Measurements from ENCODE around the gene MAST4. TPM values are rescaled to one million over a fixed set of nuclear protein-coding genes. Genes with fewer than 3 reads are reported as not detected.

Gene MAST4
- total RNA-seq, 5 donors from 2014 or later (not counting 1 experiment from before 2014, with no cell fraction given) = 26.1 to 35.5 (median 32.0) TPM

DNA sequence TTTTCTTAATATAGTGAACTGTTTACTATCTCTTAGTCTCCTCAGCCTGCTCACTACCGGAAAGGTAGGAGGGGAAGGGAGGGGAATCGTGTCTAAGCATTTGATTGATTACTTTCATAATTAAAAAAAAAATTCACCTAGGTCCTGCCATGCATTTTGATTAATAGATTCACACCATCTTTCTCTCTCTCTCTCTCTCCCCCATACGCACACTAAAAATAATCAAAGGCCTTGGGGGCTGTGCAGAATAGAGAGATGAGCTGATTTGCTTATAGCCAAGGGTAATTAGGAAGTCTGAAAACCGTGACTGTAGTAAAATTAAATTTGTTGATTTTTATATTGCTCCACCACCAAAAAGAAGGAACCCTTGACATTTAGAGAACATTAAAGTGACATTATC is 550.8 kb downstream of the MAST4 start:
- peaks cover 0 to 12% (median 0%) of the 10 kb centered on the region in 3 donors for H3K9me3 Mint-ChIP-seq
- peaks cover 9 to 39% of the 10 kb centered on the region in 2 donors for H3K36me3 ChIP-seq (ENCODE audit: control insufficient read depth in 2 of 2, extremely low read depth in 1 of 2, insufficient read depth in 1 of 2, low read length in 1 of 2)

DNA sequence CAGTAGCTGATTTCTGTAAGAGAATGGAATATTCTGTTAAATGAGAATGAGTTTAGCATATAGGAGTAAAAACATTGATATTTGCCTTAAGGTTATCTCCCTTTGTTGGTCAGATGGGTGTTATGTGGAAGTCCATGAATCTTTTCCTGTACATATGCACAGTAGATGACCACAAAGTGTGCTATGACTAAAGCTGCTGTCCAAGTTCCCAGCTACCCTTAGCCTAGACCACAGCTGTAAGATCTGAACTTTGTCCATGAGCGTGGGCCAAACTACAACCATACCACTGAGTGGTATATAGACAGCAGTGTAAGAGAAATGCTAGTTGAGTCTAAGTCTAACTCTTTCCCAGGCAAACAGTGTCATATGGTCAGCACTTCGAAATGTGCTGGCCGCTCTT is 551.6 kb downstream of the MAST4 start:
- H3K4me3 Mint-ChIP-seq = no peak overlapping the region
- DNase-seq (no peak), ATAC-seq (replicated peaks in 1 of 4) (no peak)
- peaks cover 0 to 12% (median 0%) of the 10 kb centered on the region in 3 donors for H3K9me3 Mint-ChIP-seq
- no peak overlapping the region for H3K4me3 ChIP-seq (ENCODE audit: control insufficient read depth in 1 of 2, extremely low read depth in 1 of 2, low read length in 1 of 2)
- POLR2A ChIA-PET = interaction anchor here in 1 of 2 donors (0.8 kb wide), 1 partner anchor 143 kb away, joined by 3 read pairs; no protein-coding TSS in a partner anchor
- H3K27me3 Mint-ChIP-seq = no peaks in the 10 kb centered on the region
- H3K4me1 ChIP-seq (ENCODE audit: control insufficient read depth in 1 of 2, extremely low read depth in 1 of 2, insufficient read depth in 2 of 2, low read length in 2 of 2) = no peaks in the 10 kb centered on the region
- no peaks in the 10 kb centered on the region for H3K4me1 Mint-ChIP-seq
- H3K27ac ChIP-seq (ENCODE audit: low read length) = no peak overlapping the region
- H3K36me3 ChIP-seq (ENCODE audit: control insufficient read depth in 2 of 2, extremely low read depth in 1 of 2, insufficient read depth in 1 of 2, low read length in 1 of 2) = peaks cover 13 to 40% of the 10 kb centered on the region in 2 donors
- no peak overlapping the region for H3K27ac Mint-ChIP-seq
- peaks cover 70% of the 10 kb centered on the region for H3K36me3 Mint-ChIP-seq
- no peaks in the 10 kb centered on the region for H3K9me3 ChIP-seq
- CTCF ChIA-PET = interaction anchor here in 1 of 2 donors (1.0 kb wide), 1 partner anchor 15 kb away, joined by 3 read pairs; no protein-coding TSS in a partner anchor
- no peaks in the 10 kb centered on the region for H3K27me3 ChIP-seq (replicated peaks in 1 of 2; ENCODE audit: control insufficient read depth in 2 of 2, extremely low read depth in 1 of 2, insufficient read depth in 2 of 2, low read length in 1 of 2)
- 100% methylated on average over 1 of the region's 3 CpGs for WGBS (ENCODE audit: insufficient coverage)

More for the DNA sequence above, 550.8 kb downstream of the MAST4 start:
- H3K27me3 ChIP-seq (replicated peaks in 1 of 2; ENCODE audit: control insufficient read depth in 2 of 2, extremely low read depth in 1 of 2, insufficient read depth in 2 of 2, low read length in 1 of 2) = no peaks in the 10 kb centered on the region
- no peaks in the 10 kb centered on the region for H3K9me3 ChIP-seq
- no peak overlapping the region for H3K4me3 ChIP-seq (ENCODE audit: control insufficient read depth in 1 of 2, extremely low read depth in 1 of 2, low read length in 1 of 2)
- DNase-seq (no peak), ATAC-seq (replicated peaks in 1 of 4) (no peak)
- H3K27ac Mint-ChIP-seq = no peak overlapping the region
- no peak overlapping the region for H3K4me3 Mint-ChIP-seq
- ChIA-PET POLR2A (interaction anchor here in 1 of 2 donors (0.5 to 0.8 kb wide), 2 partner anchors 142 to 951 kb away, joined by 3 to 5 read pairs; no protein-coding TSS in a partner anchor), CTCF (interaction anchor here in 1 of 2 donors (1.0 kb wide), 1 partner anchor 14 kb away, joined by 3 read pairs; no protein-coding TSS in a partner anchor)
- no CpG with 5 or more reads among the region's 4 CpGs for WGBS (ENCODE audit: insufficient coverage)
- no peaks in the 10 kb centered on the region for H3K4me1 ChIP-seq (ENCODE audit: control insufficient read depth in 1 of 2, extremely low read depth in 1 of 2, insufficient read depth in 2 of 2, low read length in 2 of 2)
- no peaks in the 10 kb centered on the region for H3K4me1 Mint-ChIP-seq
- peaks cover 74% of the 10 kb centered on the region for H3K36me3 Mint-ChIP-seq
- H3K27ac ChIP-seq (ENCODE audit: low read length) = no peak overlapping the region
- no peaks in the 10 kb centered on the region for H3K27me3 Mint-ChIP-seq

DNA sequence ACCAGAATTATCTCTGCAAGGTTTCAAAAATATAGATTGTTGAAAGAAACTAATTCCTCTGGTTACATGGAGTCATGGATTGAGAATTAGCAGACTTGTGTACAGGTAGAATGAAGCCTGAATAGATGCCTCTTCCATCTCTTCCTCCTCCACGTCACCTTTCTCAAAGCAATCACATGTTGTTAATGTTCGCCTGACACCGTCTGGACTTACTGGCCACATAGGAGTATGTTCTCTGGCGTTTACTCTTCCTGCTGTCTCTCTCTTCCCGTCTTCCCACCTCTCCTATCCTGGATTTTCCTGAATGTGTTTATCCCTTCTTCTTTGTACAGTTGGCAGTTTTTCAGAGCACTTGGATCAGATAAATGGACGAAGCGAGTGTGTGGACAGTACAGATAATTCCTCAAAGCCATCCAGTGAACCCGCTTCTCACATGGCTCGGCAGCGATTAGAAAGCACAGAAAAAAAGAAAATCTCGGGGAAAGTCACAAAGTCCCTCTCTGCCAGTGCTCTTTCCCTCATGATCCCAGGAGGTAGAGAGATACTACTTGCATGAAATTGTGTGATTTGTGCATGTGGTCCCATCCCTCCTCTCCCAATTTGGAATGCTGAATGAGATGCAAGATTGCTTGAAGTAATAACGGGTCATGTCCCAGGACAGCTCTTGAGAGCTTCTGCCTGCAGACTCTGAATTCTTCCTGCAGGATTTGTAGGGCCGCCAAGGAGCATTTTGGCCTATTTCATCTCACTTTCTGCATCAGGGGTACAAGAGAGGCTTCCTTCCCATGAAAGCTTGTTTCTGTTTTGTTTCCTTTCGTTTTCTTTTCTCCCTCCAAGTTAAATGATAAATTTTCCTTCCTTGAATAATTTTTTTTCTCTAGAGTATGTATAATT is 553.1 kb downstream of the MAST4 start:
- Histone ChIP-seq H3K27me3 (replicated peaks in 1 of 2; ENCODE audit: control insufficient read depth in 2 of 2, extremely low read depth in 1 of 2, insufficient read depth in 2 of 2, low read length in 1 of 2) (no peaks in the 10 kb centered on the region), H3K4me1 (ENCODE audit: control insufficient read depth in 1 of 2, extremely low read depth in 1 of 2, insufficient read depth in 2 of 2, low read length in 2 of 2) (no peaks in the 10 kb centered on the region), H3K4me3 (ENCODE audit: control insufficient read depth in 1 of 2, extremely low read depth in 1 of 2, low read length in 1 of 2) (no peak overlapping the region), H3K27ac (ENCODE audit: low read length) (no peak overlapping the region), H3K36me3 (ENCODE audit: control insufficient read depth in 2 of 2, extremely low read depth in 1 of 2, insufficient read depth in 1 of 2, low read length in 1 of 2) (peaks cover 10 to 28% of the 10 kb centered on the region in 2 donors), H3K9me3 (no peaks in the 10 kb centered on the region)
- H3K4me1 Mint-ChIP-seq = no peaks in the 10 kb centered on the region
- peaks cover 62% of the 10 kb centered on the region for H3K36me3 Mint-ChIP-seq
- WGBS (ENCODE audit: insufficient coverage) = 98% methylated on average over 7 of the region's 14 CpGs
- DNase-seq = no peak
- H3K9me3 Mint-ChIP-seq = peaks cover 0 to 12% (median 0%) of the 10 kb centered on the region in 3 donors
- CTCF ChIA-PET = interaction anchor here in 1 of 2 donors (0.8 to 1.2 kb wide), 2 partner anchors 10 to 843 kb away, joined by 3 to 4 read pairs; no protein-coding TSS in a partner anchor
- H3K27me3 Mint-ChIP-seq = no peaks in the 10 kb centered on the region
- ATAC-seq (replicated peaks in 1 of 4) = no peak
- POLR2A ChIA-PET = interaction anchor here in 1 of 2 donors (0.8 kb wide), 1 partner anchor 65 kb away, joined by 4 read pairs; no protein-coding TSS in a partner anchor
- H3K27ac Mint-ChIP-seq = no peak overlapping the region
- H3K4me3 Mint-ChIP-seq = no peak overlapping the region

DNA sequence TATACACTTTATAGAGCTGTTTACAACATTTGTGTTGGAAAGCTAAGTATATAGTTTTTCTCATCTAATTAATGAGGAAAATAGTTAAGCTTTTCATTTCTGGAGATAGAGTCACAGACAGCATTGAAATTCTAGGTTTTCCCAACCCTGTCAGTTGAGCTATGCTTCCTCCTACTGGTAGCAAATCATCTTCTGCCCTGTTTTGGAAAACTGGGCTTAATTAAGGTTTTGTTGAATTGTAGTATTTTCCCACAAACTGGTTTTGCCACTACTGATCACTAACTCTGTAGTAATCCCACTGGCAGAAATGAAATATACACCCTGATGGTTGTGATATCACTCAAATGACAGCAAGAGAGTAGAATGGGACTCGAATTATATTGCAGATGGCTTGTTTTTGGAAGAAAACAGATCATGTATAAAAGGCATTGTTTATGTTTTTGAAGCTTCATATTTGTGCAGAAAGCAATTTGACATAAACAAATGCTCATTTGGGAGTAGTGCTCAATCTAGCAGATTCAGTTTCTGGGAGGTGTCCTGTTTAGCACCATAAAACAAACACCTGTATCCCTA is 553.8 kb downstream of the MAST4 start:
- ChIA-PET POLR2A (interaction anchor here in 1 of 2 donors (0.8 kb wide), 1 partner anchor 64 kb away, joined by 4 read pairs; no protein-coding TSS in a partner anchor), CTCF (interaction anchor here (0.6 to 1.2 kb wide), 4 partner anchors 9 to 843 kb away, joined by 3 to 4 read pairs (median 4); no protein-coding TSS in a partner anchor)
- Mint-ChIP-seq H3K27ac (no peak overlapping the region), H3K27me3 (no peaks in the 10 kb centered on the region), H3K9me3 (peaks cover 0 to 12% (median 0%) of the 10 kb centered on the region in 3 donors), H3K4me1 (no peaks in the 10 kb centered on the region), H3K36me3 (peaks cover 62% of the 10 kb centered on the region), H3K4me3 (no peak overlapping the region)
- H3K36me3 ChIP-seq (ENCODE audit: control insufficient read depth in 2 of 2, extremely low read depth in 1 of 2, insufficient read depth in 1 of 2, low read length in 1 of 2) = peaks cover 10 to 22% of the 10 kb centered on the region in 2 donors
- DNase-seq (no peak), ATAC-seq (replicated peaks in 1 of 4) (no peak)
- H3K9me3 ChIP-seq = no peaks in the 10 kb centered on the region
- no peak overlapping the region for H3K4me3 ChIP-seq (ENCODE audit: control insufficient read depth in 1 of 2, extremely low read depth in 1 of 2, low read length in 1 of 2)
- WGBS (ENCODE audit: insufficient coverage) = 78% methylated on average over 1 of the region's 1 CpG
- no peak overlapping the region for H3K27ac ChIP-seq (ENCODE audit: low read length)
- H3K27me3 ChIP-seq (replicated peaks in 1 of 2; ENCODE audit: control insufficient read depth in 2 of 2, extremely low read depth in 1 of 2, insufficient read depth in 2 of 2, low read length in 1 of 2) = no peaks in the 10 kb centered on the region
- no peaks in the 10 kb centered on the region for H3K4me1 ChIP-seq (ENCODE audit: control insufficient read depth in 1 of 2, extremely low read depth in 1 of 2, insufficient read depth in 2 of 2, low read length in 2 of 2)

DNA sequence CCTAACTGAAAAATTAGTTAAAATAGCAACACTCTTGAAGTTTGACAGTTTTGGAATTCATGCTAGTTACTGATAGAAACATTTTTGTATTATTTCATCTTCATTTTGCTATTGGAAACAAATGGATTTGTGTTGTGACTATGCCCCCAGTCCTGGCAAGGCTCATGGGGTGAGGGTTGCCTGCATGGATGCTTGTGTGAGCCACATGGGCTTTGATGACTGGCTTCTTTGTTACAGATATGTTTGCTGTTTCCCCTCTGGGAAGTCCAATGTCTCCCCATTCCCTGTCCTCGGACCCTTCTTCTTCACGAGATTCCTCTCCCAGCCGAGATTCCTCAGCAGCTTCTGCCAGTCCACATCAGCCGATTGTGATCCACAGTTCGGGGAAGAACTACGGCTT is 556.2 kb downstream of the MAST4 start:
- H3K36me3 Mint-ChIP-seq = peaks cover 46% of the 10 kb centered on the region
- WGBS (ENCODE audit: insufficient coverage) = 95% methylated on average over 4 of the region's 6 CpGs
- H3K27me3 Mint-ChIP-seq = no peaks in the 10 kb centered on the region

DNA sequence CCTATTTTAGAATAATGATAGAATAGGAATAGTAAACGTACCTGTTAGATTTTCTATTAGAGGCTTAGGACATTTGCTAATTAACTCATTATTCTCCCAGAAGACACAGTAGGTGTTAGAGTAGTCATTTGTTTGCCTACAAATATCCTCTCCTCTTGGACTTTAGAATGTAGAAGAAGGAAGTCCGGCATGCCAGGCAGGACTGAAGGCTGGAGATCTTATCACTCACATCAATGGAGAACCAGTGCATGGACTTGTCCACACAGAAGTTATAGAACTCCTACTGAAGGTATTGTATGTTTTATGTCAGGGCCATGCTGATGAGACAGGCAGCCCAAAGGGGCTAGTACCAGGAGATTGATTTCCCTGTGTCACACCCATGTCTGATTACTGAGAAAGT is 557.1 kb downstream of the MAST4 start:
- WGBS (ENCODE audit: insufficient coverage) = no CpG with 5 or more reads among the region's 2 CpGs
- DNase-seq (no peak), ATAC-seq (replicated peaks in 1 of 4) (no peak)
- no peaks in the 10 kb centered on the region for H3K9me3 ChIP-seq
- Mint-ChIP-seq H3K27me3 (no peaks in the 10 kb centered on the region), H3K4me1 (peaks cover 19 to 22% (median 19%) of the 10 kb centered on the region in 3 donors), H3K27ac (peak overlapping the region; percentile 5 to 9), H3K4me3 (no peak overlapping the region), H3K9me3 (peaks cover 0 to 12% (median 0%) of the 10 kb centered on the region in 3 donors), H3K36me3 (peaks cover 41% of the 10 kb centered on the region)
- H3K27ac ChIP-seq (ENCODE audit: low read length) = no peak overlapping the region
- no peaks in the 10 kb centered on the region for H3K27me3 ChIP-seq (replicated peaks in 1 of 2; ENCODE audit: control insufficient read depth in 2 of 2, extremely low read depth in 1 of 2, insufficient read depth in 2 of 2, low read length in 1 of 2)
- H3K36me3 ChIP-seq (ENCODE audit: control insufficient read depth in 2 of 2, extremely low read depth in 1 of 2, insufficient read depth in 1 of 2, low read length in 1 of 2) = peaks cover 4 to 8% of the 10 kb centered on the region in 2 donors
- no peak overlapping the region for H3K4me3 ChIP-seq (ENCODE audit: control insufficient read depth in 1 of 2, extremely low read depth in 1 of 2, low read length in 1 of 2)
- ChIA-PET POLR2A (no interaction called here), CTCF (no interaction called here)
- peaks cover 2 to 9% of the 10 kb centered on the region in 2 experiments for H3K4me1 ChIP-seq (ENCODE audit: control insufficient read depth in 1 of 2, extremely low read depth in 1 of 2, insufficient read depth in 2 of 2, low read length in 2 of 2)

More for the DNA sequence above, 556.2 kb downstream of the MAST4 start:
- H3K9me3 Mint-ChIP-seq = peaks cover 0 to 12% (median 0%) of the 10 kb centered on the region in 3 donors
- H3K27me3 ChIP-seq (replicated peaks in 1 of 2; ENCODE audit: control insufficient read depth in 2 of 2, extremely low read depth in 1 of 2, insufficient read depth in 2 of 2, low read length in 1 of 2) = no peaks in the 10 kb centered on the region
- peaks cover 4 to 9% of the 10 kb centered on the region in 2 donors for H3K36me3 ChIP-seq (ENCODE audit: control insufficient read depth in 2 of 2, extremely low read depth in 1 of 2, insufficient read depth in 1 of 2, low read length in 1 of 2)
- H3K4me1 Mint-ChIP-seq = peaks cover 12 to 14% (median 13%) of the 10 kb centered on the region in 3 donors
- ChIA-PET CTCF (no interaction called here), POLR2A (no interaction called here)
- no peaks in the 10 kb centered on the region for H3K9me3 ChIP-seq
- DNase-seq = no peak
- peak overlapping the region in 1 of 2 donors; percentile 12 for H3K27ac Mint-ChIP-seq
- no peak overlapping the region for H3K27ac ChIP-seq (ENCODE audit: low read length)
- H3K4me3 ChIP-seq (ENCODE audit: control insufficient read depth in 1 of 2, extremely low read depth in 1 of 2, low read length in 1 of 2) = no peak overlapping the region
- no peak overlapping the region for H3K4me3 Mint-ChIP-seq
- peaks cover 2 to 4% of the 10 kb centered on the region in 2 experiments for H3K4me1 ChIP-seq (ENCODE audit: control insufficient read depth in 1 of 2, extremely low read depth in 1 of 2, insufficient read depth in 2 of 2, low read length in 2 of 2)
- ATAC-seq (replicated peaks in 1 of 4) = no peak
